Measurements from ENCODE around the gene ONECUT1. TPM values are rescaled to one million over a fixed set of nuclear protein-coding genes. Genes with fewer than 3 reads are reported as not detected.

The ONECUT1 gene
- total RNA-seq, 1 donor from 2014 or later, result not detected

- TF ChIP-seq, protein P1, sequence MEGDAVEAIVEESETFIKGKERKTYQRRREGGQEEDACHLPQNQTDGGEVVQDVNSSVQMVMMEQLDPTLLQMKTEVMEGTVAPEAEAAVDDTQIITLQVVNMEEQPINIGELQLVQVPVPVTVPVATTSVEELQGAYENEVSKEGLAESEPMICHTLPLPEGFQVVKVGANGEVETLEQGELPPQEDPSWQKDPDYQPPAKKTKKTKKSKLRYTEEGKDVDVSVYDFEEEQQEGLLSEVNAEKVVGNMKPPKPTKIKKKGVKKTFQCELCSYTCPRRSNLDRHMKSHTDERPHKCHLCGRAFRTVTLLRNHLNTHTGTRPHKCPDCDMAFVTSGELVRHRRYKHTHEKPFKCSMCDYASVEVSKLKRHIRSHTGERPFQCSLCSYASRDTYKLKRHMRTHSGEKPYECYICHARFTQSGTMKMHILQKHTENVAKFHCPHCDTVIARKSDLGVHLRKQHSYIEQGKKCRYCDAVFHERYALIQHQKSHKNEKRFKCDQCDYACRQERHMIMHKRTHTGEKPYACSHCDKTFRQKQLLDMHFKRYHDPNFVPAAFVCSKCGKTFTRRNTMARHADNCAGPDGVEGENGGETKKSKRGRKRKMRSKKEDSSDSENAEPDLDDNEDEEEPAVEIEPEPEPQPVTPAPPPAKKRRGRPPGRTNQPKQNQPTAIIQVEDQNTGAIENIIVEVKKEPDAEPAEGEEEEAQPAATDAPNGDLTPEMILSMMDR (IDR thresholded peaks at IDR 0.05; ENCODE audit: borderline replicate concordance), result no peak
- DNase-seq, result no peak
- H3K27me3 ChIP-seq (ENCODE audit: low read depth), result no peaks in the 10 kb centered on the region
- no peaks in the 10 kb centered on the region for H3K36me3 ChIP-seq
- intact Hi-C loops (cut with micrococcal nuclease), result no loop called here
- no peaks in the 10 kb centered on the region for H3K9me3 ChIP-seq (replicated peaks)
- no peak overlapping the region for H3K27ac ChIP-seq (replicated peaks)
- H3K4me3 ChIP-seq, result no peak overlapping the region
- H3K4me1 ChIP-seq, result peaks cover 24% of the 10 kb centered on the region
Observed at GRCh38 chr15:52727815-52728214, 62.3 kb downstream of the ONECUT1 start.

GRCh38 chr15:52726195-52726594 lies 63.9 kb downstream of the ONECUT1 start:
- intact Hi-C loops (cut with micrococcal nuclease), result no loop called here
- Histone ChIP-seq H3K27ac (replicated peaks) (no peak overlapping the region), H3K9me3 (replicated peaks) (no peaks in the 10 kb centered on the region), H3K4me3 (no peak overlapping the region), H3K36me3 (no peaks in the 10 kb centered on the region), H3K4me1 (peaks cover 12% of the 10 kb centered on the region), H3K27me3 (ENCODE audit: low read depth) (no peaks in the 10 kb centered on the region)
- TF ChIP-seq, protein P1 (IDR thresholded peaks at IDR 0.05; ENCODE audit: borderline replicate concordance), result no peak
- no peak for DNase-seq

DNA sequence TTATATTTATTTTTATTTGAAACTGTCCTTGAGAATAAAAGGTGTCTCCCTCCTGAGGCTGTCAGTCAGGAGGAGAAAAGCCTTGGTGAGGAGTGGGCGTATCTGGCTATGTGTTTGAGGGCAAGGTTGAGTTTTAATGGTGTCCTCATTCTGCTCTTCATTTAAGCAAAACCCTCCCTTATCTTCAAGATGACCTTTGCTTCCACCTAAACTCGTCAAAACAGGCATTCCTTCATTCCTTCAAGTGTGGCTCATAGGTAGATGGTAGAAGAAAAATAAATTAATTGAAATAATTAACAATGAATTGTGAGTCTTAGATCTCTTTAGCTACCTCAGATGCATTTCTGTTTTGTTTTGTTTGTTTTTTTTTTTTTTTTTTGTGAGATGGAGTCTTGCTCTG lies 71.6 kb downstream of the ONECUT1 start:
- Histone ChIP-seq H3K27ac (replicated peaks) (no peak overlapping the region), H3K4me3 (no peak overlapping the region), H3K36me3 (no peaks in the 10 kb centered on the region), H3K9me3 (replicated peaks) (no peaks in the 10 kb centered on the region), H3K4me1 (no peaks in the 10 kb centered on the region), H3K27me3 (ENCODE audit: low read depth) (no peaks in the 10 kb centered on the region)
- DNase-seq, result no peak
- TF ChIP-seq, protein P1 (IDR thresholded peaks at IDR 0.05; ENCODE audit: borderline replicate concordance), result no peak
- intact Hi-C loops (cut with micrococcal nuclease), result no loop called here

- H3K4me3 ChIP-seq, result no peak overlapping the region
- H3K27ac ChIP-seq (replicated peaks), result no peak overlapping the region
- H3K4me1 ChIP-seq, result no peaks in the 10 kb centered on the region
- TF ChIP-seq, protein P1 (IDR thresholded peaks at IDR 0.05; ENCODE audit: borderline replicate concordance), result no peak
- intact Hi-C loops (cut with micrococcal nuclease), result no loop called here
- H3K27me3 ChIP-seq (ENCODE audit: low read depth), result no peaks in the 10 kb centered on the region
- no peaks in the 10 kb centered on the region for H3K36me3 ChIP-seq
- no peak for DNase-seq
- no peaks in the 10 kb centered on the region for H3K9me3 ChIP-seq (replicated peaks)
Observed at GRCh38 chr15:52717924-52718323, 72.2 kb downstream of the ONECUT1 start.

- Histone ChIP-seq H3K9me3 (replicated peaks) (no peaks in the 10 kb centered on the region), H3K36me3 (no peaks in the 10 kb centered on the region), H3K4me1 (no peaks in the 10 kb centered on the region), H3K27ac (replicated peaks) (no peak overlapping the region), H3K27me3 (ENCODE audit: low read depth) (no peaks in the 10 kb centered on the region), H3K4me3 (no peak overlapping the region)
- DNase-seq, result no peak
- TF ChIP-seq, protein P1 (IDR thresholded peaks at IDR 0.05; ENCODE audit: borderline replicate concordance), result no peak
- intact Hi-C loops (cut with micrococcal nuclease), result no loop called here
Observed at GRCh38 chr15:52717481-52717880, 72.7 kb downstream of the ONECUT1 start.

GRCh38 chr15:52716536-52716935 lies 73.6 kb downstream of the ONECUT1 start:
- Histone ChIP-seq H3K27ac (replicated peaks) (no peak overlapping the region), H3K36me3 (no peaks in the 10 kb centered on the region), H3K4me1 (no peaks in the 10 kb centered on the region), H3K4me3 (no peak overlapping the region), H3K27me3 (ENCODE audit: low read depth) (no peaks in the 10 kb centered on the region), H3K9me3 (replicated peaks) (no peaks in the 10 kb centered on the region)
- TF ChIP-seq, protein P1 (IDR thresholded peaks at IDR 0.05; ENCODE audit: borderline replicate concordance), result no peak
- DNase-seq, result no peak
- intact Hi-C loops (cut with micrococcal nuclease), result no loop called here

Measured in left ventricle myocardium inferior (tissue), 1 donor.